GM21367 (cell line): ENCODE data around the gene ZNF653.

Experiments used
- ATAC-seq: cut with Tn5 transposase; IDR thresholded peaks from one replicate; pipeline ENCODE4 v1.9.1; 2021; ENCODE audit not compliant: unreplicated experiment

The ZNF653 gene, protein sequence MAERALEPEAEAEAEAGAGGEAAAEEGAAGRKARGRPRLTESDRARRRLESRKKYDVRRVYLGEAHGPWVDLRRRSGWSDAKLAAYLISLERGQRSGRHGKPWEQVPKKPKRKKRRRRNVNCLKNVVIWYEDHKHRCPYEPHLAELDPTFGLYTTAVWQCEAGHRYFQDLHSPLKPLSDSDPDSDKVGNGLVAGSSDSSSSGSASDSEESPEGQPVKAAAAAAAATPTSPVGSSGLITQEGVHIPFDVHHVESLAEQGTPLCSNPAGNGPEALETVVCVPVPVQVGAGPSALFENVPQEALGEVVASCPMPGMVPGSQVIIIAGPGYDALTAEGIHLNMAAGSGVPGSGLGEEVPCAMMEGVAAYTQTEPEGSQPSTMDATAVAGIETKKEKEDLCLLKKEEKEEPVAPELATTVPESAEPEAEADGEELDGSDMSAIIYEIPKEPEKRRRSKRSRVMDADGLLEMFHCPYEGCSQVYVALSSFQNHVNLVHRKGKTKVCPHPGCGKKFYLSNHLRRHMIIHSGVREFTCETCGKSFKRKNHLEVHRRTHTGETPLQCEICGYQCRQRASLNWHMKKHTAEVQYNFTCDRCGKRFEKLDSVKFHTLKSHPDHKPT

DNA sequence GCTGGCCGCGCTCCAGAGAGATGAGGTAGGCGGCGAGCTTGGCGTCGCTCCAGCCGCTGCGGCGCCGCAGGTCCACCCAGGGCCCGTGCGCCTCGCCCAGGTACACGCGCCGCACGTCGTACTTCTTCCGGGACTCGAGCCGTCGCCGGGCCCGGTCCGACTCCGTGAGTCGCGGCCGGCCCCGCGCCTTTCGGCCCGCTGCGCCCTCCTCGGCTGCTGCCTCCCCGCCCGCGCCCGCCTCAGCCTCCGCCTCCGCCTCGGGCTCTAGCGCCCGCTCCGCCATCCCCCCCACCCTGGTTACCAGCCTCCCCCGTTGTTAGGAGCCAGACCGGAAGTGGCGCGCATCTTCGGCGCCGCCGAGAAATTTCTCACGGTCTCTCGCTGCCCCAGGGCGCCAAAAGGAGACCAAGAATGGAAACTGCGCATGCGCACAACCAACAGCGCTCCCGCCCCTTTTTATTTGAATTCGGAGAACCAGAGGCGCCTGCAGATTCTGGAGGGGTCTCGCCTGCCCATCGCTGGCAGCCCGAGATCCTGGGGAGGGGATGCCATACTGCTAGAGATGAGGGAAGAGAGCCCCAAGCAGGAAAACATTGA, at the start of gene ZNF653:
TSS of gene ZNF653 (minus strand) at position 336 of the 597 bp plus-strand sequence. CDS start at position 283, 53 bp downstream.
- ATAC-seq = peak; percentile 45

GRCh38 chr19:11555246-11555645, 49.6 kb upstream of the ZNF653 start:
- ATAC-seq = no peak

DNA sequence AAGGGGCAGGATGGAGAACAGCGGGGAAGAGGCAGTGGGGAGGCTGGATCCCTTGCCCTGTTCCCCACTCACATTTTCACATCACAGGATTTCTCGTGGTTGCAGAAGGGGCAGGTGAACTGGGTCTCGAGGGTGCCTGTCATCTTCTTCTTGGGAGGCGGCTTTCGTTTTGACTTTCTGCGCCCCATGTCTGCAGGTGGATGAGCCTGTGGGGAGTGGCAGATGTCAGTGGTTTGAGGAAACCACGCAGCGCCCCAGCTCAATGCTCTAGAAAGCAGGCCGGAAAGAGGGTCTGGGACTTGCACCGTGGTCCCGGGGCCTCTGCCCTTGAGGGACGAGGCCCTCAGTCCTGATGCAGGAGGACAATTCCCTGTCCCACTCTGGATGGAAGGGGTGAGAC, 48.5 kb upstream of the ZNF653 start:
- ATAC-seq = no peak

- ATAC-seq = no peak
Observed at GRCh38 chr19:11552666-11553372, 47.2 kb upstream of the ZNF653 start.

- ATAC-seq = no peak
Observed at GRCh38 chr19:11551603-11552235, 46.1 kb upstream of the ZNF653 start.

- ATAC-seq = no peak
Observed at GRCh38 chr19:11550265-11550664, 44.6 kb upstream of the ZNF653 start.

- no peak for ATAC-seq
Observed at GRCh38 chr19:11549386-11549953, 43.8 kb upstream of the ZNF653 start.

GRCh38 chr19:11547929-11548700, 42.5 kb upstream of the ZNF653 start:
- no peak for ATAC-seq

DNA sequence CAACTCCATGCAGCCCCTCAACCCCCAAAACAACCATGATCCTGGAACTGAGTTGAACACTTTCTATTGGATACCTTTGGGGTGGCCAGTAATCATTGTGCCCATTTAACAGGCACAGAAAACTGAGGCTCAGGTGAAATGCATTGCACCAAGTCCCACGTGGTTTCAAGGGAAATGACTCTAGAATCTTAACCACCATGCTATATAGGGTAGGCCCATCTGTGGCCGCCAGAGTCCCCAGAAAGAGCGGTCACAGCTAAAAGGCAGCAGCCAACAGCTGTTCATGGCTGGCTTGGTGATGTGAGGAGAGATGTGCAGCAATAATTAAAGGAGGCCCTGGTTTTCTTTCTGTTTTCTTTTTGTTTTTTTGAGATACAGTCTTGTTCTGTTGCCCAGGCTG, 35.6 kb upstream of the ZNF653 start:
- ATAC-seq = no peak

DNA sequence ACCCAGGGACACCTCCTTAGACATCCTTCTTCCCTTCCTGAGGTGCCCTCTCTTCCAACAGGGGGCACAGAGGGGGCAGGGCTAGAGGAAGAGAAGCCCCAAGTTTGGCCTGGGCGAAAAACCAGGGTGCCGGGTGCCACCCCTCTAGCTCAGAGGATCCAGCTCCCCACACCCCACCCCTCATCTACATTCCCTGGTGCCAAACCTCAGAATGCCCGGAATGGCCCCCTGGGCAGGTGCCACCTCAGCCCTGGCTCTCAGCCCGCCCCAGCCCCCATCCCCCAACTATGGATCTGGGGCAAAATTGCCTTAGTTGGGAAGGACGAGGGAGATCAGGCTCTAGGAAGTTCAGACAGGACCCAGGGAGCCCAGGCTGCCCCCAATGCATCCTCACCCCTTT, 35.0 kb upstream of the ZNF653 start:
- ATAC-seq = no peak

DNA sequence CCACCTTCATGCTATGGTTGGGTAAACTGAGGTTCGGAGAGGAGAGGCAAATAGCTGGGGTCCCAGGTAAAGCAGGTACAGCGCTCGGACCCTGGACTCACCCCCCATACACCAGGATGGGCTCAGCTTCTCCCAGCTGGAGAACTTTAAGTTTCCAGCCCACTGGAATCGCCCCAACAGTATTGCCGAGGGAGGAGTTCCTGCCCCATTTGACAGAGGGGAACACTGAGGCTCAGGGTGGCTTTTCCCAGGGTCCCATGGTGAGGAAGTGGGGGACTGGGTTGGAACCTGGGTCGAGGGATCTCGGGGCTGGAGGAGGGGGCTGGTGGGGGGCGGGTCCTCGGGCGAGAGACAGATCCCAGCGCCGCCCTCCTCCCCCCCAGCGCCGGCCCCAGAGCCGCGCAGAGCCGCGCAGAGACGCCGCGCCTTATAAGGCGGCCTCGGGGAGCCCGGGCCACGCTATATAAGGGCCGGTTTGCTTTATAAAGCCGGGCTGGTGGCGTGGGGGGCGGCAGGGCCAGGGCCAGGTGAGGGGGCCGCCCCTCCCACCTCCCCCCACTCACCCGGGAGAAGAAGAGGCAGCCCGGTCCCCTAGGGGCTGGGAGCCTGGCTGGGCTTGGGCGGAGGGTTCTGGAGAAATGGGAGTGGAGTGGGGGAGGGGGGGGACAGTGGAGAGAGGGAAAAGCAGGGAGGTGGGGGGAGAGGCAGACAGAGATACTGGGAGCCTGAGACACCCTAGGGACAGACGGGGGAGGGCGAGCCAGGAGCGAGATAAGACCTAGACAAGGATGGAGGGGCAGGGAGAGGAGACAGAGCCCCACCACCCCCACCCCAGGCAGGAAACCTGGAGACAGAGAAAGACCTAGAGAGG, 34.1 kb upstream of the ZNF653 start:
- no peak for ATAC-seq

- ATAC-seq = no peak
Observed at GRCh38 chr19:11538232-11539036, 32.8 kb upstream of the ZNF653 start, which contains the start of gene CNN1. Gene CNN1 (plus strand): TSS chr19:11538851. CDS start chr19:11538928, 77 bp downstream.

- peak; percentile 53 for ATAC-seq
Observed at GRCh38 chr19:11535792-11536595, 30.4 kb upstream of the ZNF653 start.

DNA sequence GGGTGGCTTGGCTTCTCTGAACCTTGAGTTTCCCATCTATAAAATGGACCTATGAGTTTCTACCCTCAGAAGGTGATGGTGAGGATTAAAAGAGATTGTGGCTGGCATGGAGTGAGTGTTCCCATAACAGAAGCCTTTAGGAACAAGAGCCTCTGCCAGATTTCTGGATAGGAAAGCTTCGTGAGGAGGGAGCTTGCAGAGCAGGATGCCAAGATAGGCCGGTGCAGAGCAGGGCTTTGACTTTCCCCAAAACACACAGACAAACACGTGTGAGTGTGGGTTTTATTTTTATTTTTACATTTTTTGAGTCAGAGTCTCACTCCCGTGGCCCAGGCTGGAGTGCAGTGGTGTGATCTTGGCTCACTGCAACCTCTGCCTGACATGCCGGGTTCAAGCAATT, 29.3 kb upstream of the ZNF653 start:
- ATAC-seq = no peak

GRCh38 chr19:11534538-11534937, 28.9 kb upstream of the ZNF653 start:
- ATAC-seq = no peak

- no peak for ATAC-seq
Observed at GRCh38 chr19:11530432-11530831, 24.8 kb upstream of the ZNF653 start.
